Spleen (tissue), 11 donors: ENCODE results near the gene LRP3. TPM values are rescaled to one million over a fixed set of nuclear protein-coding genes. Genes with fewer than 3 reads are reported as not detected.

Source experiments
- DNase-seq: peaks from one replicate; pipeline ENCODE4 v3.0.0-alpha.2; 2020
- H3K27ac ChIP-seq, 8 donors: fragments of 200-600 bp; sonication (generic) in 7 of 8; 1 replicate in 4 of 8; 2 replicates in 4 of 8; pipeline versions ENCODE4 v1.5.0 to v1.8.0; 2016 to 2021; ENCODE audit warnings: inconsistent platforms in 4 of 8, mild to moderate bottlenecking in 4 of 8, moderate library complexity in 1 of 8
- H3K27me3 ChIP-seq, 7 donors: fragments of 200-600 bp; sonication (generic) in 6 of 7; replicated peaks in 1 of 7; 1 replicate in 4 of 7; 2 replicates in 3 of 7; pipeline versions ENCODE4 v1.5.0 to v1.8.0; 2016 to 2021; ENCODE audit warnings: inconsistent platforms in 3 of 7, mild to moderate bottlenecking in 1 of 7
- H3K36me3 ChIP-seq, 6 donors: fragments of 200-600 bp; sonication (generic) in 5 of 6; 1 replicate in 4 of 6; 2 replicates in 2 of 6; pipeline versions ENCODE4 v1.5.0 to v1.8.0; 2016 to 2021; ENCODE audit warnings: inconsistent platforms in 2 of 6
- H3K4me1 ChIP-seq, 6 donors: fragments of 200-600 bp; sonication (generic) in 5 of 6; 1 replicate in 3 of 6; 2 replicates in 3 of 6; pipeline versions ENCODE4 v1.5.0 to v1.8.0; 2016 to 2021; ENCODE audit warnings: inconsistent platforms in 3 of 6
- H3K4me3 ChIP-seq, 8 donors: fragments of 200-600 bp; sonication (generic) in 7 of 8; 1 replicate in 4 of 8; 2 replicates in 4 of 8; pipeline versions ENCODE4 v1.5.0 to v1.8.0; 2016 to 2021; ENCODE audit warnings: inconsistent platforms in 4 of 8, mild to moderate bottlenecking in 4 of 8, moderate library complexity in 2 of 8
- H3K9me3 ChIP-seq, 8 donors: fragments of 200-600 bp; sonication (generic) in 7 of 8; 1 replicate in 4 of 8; 2 replicates in 4 of 8; pipeline versions ENCODE4 v1.5.0 to v1.8.0; 2016 to 2021; ENCODE audit warnings: inconsistent platforms in 4 of 8
- POLR2A ChIP-seq, 3 donors: fragments of 450-650 bp; IDR thresholded peaks; one replicate each; pipeline ENCODE4 v1.5.1; 2017; ENCODE audit warnings: antibody characterized with exemption in 3 of 3, mild to moderate bottlenecking in 1 of 3
- POLR2AphosphoS5 ChIP-seq, 3 donors: sonication (generic); formaldehyde crosslinking; IDR thresholded peaks; one replicate each; pipeline ENCODE4 v1.5.1; 2017; ENCODE audit warnings: antibody characterized with exemption in 3 of 3
- WGBS, 5 donors: extraction: QIAGEN DNeasy Blood & Tissue Kit in 3 of 5; methylation state at CpG; one replicate each; pipeline versions ENCODE4 v1.1.5 to v1.1.7; 2013 to 2018; 5-methylcytosine and 5-hydroxymethylcytosine counted together
- intact Hi-C: fragments of 100-400 bp; cut with DNase I; formaldehyde crosslinking; loops from one replicate; pipeline ENCODE4 v1.15.0; 2023; ENCODE audit warnings: low total_unique reads
- polyA plus RNA-seq, 3 donors: library from polyadenylated mRNA; stranded (reverse); fragments of 200-250 nt; gene quantifications; one replicate each; pipeline ENCODE4 v1.2.1, GENCODE V29; 2013
- total RNA-seq, 7 donors: library from RNA; depleted of rRNA in 3 of 7; stranded (reverse); fragments of >200 nt in 3 of 7; fragmentation: NEBNext Ultra II Directional in 4 of 7; extraction: Animal tissue kit (Norgen Biotek cat#: 25700) in 4 of 7; gene quantifications; one replicate each; pipeline versions ENCODE4 v1.1.0 to v1.2.1, GENCODE V29; 2016 to 2021
- TF ChIP-seq, protein P1 (sequence below), 11 experiments: fragments of 200-600 bp in 7 of 11; fragments of 450-650 bp in 4 of 11; sonication (generic) in 4 of 11; IDR thresholded peaks in 8 of 11; conservative IDR thresholded peaks in 3 of 11; 1 replicate in 7 of 11; 2 replicates in 4 of 11; pipeline versions ENCODE4 v1.4.0 to v1.8.0; 2016 to 2021; ENCODE audit warnings: antibody characterized with exemption in 11 of 11, inconsistent platforms in 4 of 11, mild to moderate bottlenecking in 1 of 11
- donor health status: healthy with polysubstance abuse.
- donor health status: DM: no; HTN: no; CAD: no; lungs with moderate emphysema.
- donor health status: DM: no; HTN: no; CAD: no.
- donor health status: Bipolar disorder and iron deficiency.
- donor health status: healthy.
- donor health status: DM: no; HTN: no; CAD: no.
- donor health status: DM: yes; HTN: yes; CAD: no.

The LRP3 gene
- total and polyA plus RNA-seq, 10 donors, result 1.4 to 12.8 (median 8.2) TPM

DNA sequence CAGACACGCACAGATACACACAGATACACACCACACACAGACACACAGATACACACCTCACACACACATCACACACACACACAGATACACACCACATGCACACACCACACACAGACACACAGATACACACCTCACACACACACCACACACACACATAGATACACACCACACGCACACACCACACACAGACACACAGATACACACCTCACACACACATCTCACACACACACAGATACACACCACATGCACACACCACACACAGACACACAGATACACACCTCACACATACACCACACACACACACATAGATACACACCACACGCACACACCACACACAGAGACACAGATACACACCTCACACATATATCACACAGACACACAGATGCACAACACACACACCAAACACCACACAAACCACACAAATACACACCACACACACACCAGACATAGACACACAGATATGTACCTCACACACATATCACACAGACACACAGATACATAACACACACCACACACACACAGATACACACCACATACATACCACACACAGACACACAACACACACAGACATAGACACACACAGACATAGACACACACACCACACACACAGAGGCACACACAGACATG, 55.7 kb downstream of the LRP3 start:
- intact Hi-C loops, result no loop called here
- peaks cover 0 to 41% (median 0%) of the 10 kb centered on the region in 7 donors for H3K27me3 ChIP-seq
- DNase-seq, result no peak
- peak overlapping the region in 4 of 8 donors; percentile 42 to 76 (median 50) for H3K27ac ChIP-seq
- H3K4me1 ChIP-seq, result peaks cover 0 to 29% (median 14%) of the 10 kb centered on the region in 6 donors
- H3K4me3 ChIP-seq, result no peak overlapping the region
- TF ChIP-seq POLR2AphosphoS5 (IDR thresholded peaks at IDR 0.05) (no peak), POLR2A (IDR thresholded peaks at IDR 0.05) (no peak)
- TF ChIP-seq, protein P1, sequence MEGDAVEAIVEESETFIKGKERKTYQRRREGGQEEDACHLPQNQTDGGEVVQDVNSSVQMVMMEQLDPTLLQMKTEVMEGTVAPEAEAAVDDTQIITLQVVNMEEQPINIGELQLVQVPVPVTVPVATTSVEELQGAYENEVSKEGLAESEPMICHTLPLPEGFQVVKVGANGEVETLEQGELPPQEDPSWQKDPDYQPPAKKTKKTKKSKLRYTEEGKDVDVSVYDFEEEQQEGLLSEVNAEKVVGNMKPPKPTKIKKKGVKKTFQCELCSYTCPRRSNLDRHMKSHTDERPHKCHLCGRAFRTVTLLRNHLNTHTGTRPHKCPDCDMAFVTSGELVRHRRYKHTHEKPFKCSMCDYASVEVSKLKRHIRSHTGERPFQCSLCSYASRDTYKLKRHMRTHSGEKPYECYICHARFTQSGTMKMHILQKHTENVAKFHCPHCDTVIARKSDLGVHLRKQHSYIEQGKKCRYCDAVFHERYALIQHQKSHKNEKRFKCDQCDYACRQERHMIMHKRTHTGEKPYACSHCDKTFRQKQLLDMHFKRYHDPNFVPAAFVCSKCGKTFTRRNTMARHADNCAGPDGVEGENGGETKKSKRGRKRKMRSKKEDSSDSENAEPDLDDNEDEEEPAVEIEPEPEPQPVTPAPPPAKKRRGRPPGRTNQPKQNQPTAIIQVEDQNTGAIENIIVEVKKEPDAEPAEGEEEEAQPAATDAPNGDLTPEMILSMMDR (IDR thresholded peaks at IDR 0.05 in 8 of 11, conservative IDR thresholded peaks at IDR 0.05 in 3 of 11), result no peak
- H3K36me3 ChIP-seq, result no peaks in the 10 kb centered on the region
- H3K9me3 ChIP-seq, result peaks cover 0 to 14% (median 11%) of the 10 kb centered on the region in 8 donors
- WGBS, 5 donors, result 64 to 82% (median 76%) methylated on average over 3 of the region's 3 CpGs

DNA sequence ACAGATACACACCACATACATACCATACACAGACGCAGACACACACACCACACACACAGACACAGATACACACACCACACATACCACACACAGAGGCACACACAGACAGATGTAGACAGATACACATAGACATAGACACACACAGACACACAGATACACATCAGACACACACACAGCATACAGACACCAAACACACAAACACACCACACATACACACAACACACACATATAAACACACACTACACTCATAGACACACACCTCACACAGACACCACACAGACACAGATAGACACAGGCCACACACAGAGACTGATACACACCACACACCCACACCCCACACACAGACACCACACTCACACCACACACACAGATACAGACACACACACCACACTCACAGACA, 56.4 kb downstream of the LRP3 start:
- Histone ChIP-seq H3K4me3 (no peak overlapping the region), H3K36me3 (no peaks in the 10 kb centered on the region), H3K27ac (no peak overlapping the region), H3K4me1 (peaks cover 0 to 29% (median 14%) of the 10 kb centered on the region in 6 donors), H3K27me3 (peaks cover 0 to 43% (median 0%) of the 10 kb centered on the region in 7 donors), H3K9me3 (peaks cover 0 to 8% (median 7%) of the 10 kb centered on the region in 8 donors)
- intact Hi-C loops, result no loop called here
- no peak for DNase-seq
- WGBS, 5 donors, result 73 to 100% (median 96%) methylated on average over 1 of the region's 1 CpG
- TF ChIP-seq, protein P1 (IDR thresholded peaks at IDR 0.05 in 8 of 11, conservative IDR thresholded peaks at IDR 0.05 in 3 of 11), result no peak
- TF ChIP-seq POLR2AphosphoS5 (IDR thresholded peaks at IDR 0.05) (no peak), POLR2A (IDR thresholded peaks at IDR 0.05) (no peak)

DNA sequence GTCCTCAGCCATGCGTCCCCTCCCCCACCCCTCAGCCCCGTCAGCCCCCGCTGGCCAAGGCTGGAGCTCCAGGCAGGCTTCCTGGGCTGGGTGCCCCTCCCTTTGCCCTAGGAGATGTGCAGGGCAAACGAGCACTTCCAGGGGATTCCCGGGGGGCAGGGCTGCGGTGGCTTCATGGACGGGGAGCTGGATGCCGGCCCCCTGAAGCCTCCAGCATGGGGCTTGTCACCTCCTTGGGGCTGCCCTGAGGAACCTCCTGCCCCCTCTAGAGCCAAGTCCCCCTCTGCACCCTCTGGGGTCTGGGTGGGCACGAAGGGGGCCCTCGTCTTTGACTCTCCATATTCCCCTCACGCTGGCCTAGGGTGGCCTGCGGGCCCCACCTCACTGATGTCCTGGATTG, 56.9 kb downstream of the LRP3 start:
- H3K9me3 ChIP-seq, result peaks cover 0 to 3% (median 2%) of the 10 kb centered on the region in 8 donors
- peaks cover 0 to 43% (median 0%) of the 10 kb centered on the region in 7 donors for H3K27me3 ChIP-seq
- intact Hi-C loops, result no loop called here
- DNase-seq, result peak; percentile 59
- H3K4me1 ChIP-seq, result peaks cover 0 to 29% (median 14%) of the 10 kb centered on the region in 6 donors
- H3K4me3 ChIP-seq, result no peak overlapping the region
- WGBS, 5 donors, result 51 to 77% (median 69%) methylated on average over 6 to 12 of the region's 12 CpGs
- no peaks in the 10 kb centered on the region for H3K36me3 ChIP-seq
- no peak overlapping the region for H3K27ac ChIP-seq
- TF ChIP-seq POLR2AphosphoS5 (IDR thresholded peaks at IDR 0.05) (no peak), POLR2A (IDR thresholded peaks at IDR 0.05) (no peak)
- TF ChIP-seq, protein P1 (IDR thresholded peaks at IDR 0.05 in 8 of 11, conservative IDR thresholded peaks at IDR 0.05 in 3 of 11), result no peak

DNA sequence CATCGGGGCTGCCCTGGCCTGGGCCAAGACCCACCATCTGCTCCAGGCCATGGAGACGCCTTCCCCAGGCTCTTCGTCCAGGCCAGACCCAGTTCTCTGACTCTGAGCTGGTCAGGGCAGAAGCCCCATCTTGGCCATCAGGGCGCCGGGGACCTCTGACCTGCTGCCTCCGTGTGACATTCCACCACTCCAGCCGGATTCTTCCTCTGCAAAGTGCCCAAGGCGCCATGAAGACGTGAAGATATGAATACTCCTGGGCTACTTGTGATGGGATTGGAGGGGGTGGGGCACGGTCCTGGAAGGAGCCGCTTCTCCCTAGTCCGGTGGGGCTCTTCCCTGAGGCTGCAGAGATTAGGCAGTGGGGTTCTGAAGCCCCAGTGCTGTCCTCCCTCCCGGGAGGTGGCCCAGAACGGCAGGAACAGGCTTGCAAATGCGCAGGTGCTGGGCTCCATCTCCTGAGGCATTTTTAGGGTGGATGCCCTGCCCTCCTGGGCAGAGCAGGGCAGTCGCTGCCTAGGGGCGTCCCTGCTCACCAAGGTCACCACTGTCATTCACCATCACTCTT, 57.5 kb downstream of the LRP3 start:
- H3K4me1 ChIP-seq, result peaks cover 0 to 29% (median 14%) of the 10 kb centered on the region in 6 donors
- peaks cover 0 to 43% (median 0%) of the 10 kb centered on the region in 7 donors for H3K27me3 ChIP-seq
- no peak overlapping the region for H3K4me3 ChIP-seq
- H3K36me3 ChIP-seq, result no peaks in the 10 kb centered on the region
- no peaks in the 10 kb centered on the region for H3K9me3 ChIP-seq
- peak; percentile 38 for DNase-seq
- H3K27ac ChIP-seq, result no peak overlapping the region
- WGBS, 5 donors, result 83 to 86% (median 84%) methylated on average over 13 to 17 of the region's 17 CpGs
- intact Hi-C loops, result no loop called here
- TF ChIP-seq POLR2AphosphoS5 (IDR thresholded peaks at IDR 0.05) (no peak), POLR2A (IDR thresholded peaks at IDR 0.05) (no peak)
- TF ChIP-seq, protein P1 (IDR thresholded peaks at IDR 0.05 in 8 of 11, conservative IDR thresholded peaks at IDR 0.05 in 3 of 11), result no peak
